ENCODE data around the gene OSBPL6. TPM values are rescaled to one million over a fixed set of nuclear protein-coding genes. Genes with fewer than 3 reads are reported as not detected.

Gene OSBPL6
- total and polyA plus RNA-seq, 10 donors: 0.13 to 2.2 (median 1.4) TPM

DNA sequence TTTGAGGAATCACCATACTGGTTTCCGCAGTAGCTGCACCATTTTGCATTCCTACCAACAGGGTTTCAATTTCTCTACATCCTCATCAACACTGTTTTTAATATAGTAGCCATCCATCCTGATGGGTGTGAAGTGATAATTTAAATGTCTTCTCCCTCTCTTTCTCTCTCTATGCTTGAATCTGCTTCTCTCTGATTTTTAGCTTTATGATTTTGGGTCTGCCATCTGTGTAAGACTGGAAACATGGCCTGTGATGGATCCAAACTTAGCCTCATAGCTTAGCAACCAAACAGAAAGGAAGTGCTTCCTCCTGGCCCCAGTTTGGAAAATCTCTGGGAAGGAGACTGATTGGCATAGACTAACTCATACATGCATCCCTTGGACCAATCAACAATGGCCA is 33.7 kb upstream of the OSBPL6 start:
- TF ChIP-seq POLR2AphosphoS5 (IDR thresholded peaks at IDR 0.05): no peak
- TF ChIP-seq, protein P1, sequence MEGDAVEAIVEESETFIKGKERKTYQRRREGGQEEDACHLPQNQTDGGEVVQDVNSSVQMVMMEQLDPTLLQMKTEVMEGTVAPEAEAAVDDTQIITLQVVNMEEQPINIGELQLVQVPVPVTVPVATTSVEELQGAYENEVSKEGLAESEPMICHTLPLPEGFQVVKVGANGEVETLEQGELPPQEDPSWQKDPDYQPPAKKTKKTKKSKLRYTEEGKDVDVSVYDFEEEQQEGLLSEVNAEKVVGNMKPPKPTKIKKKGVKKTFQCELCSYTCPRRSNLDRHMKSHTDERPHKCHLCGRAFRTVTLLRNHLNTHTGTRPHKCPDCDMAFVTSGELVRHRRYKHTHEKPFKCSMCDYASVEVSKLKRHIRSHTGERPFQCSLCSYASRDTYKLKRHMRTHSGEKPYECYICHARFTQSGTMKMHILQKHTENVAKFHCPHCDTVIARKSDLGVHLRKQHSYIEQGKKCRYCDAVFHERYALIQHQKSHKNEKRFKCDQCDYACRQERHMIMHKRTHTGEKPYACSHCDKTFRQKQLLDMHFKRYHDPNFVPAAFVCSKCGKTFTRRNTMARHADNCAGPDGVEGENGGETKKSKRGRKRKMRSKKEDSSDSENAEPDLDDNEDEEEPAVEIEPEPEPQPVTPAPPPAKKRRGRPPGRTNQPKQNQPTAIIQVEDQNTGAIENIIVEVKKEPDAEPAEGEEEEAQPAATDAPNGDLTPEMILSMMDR (IDR thresholded peaks at IDR 0.05 in 8 of 11, conservative IDR thresholded peaks at IDR 0.05 in 3 of 11): no peak
- 88 to 100% (median 98%) methylated on average over 1 of the region's 1 CpG for WGBS, 5 donors
- Histone ChIP-seq H3K27me3 (replicated peaks in 1 of 7) (no peaks in the 10 kb centered on the region), H3K4me3 (no peak overlapping the region), H3K36me3 (no peaks in the 10 kb centered on the region), H3K9me3 (peaks cover 0 to 4% (median 0%) of the 10 kb centered on the region in 8 donors), H3K27ac (no peak overlapping the region), H3K4me1 (no peaks in the 10 kb centered on the region)
- intact Hi-C loops (cut with DNase I; ENCODE audit: low total_unique reads): no loop called here
- no peak for DNase-seq

DNA sequence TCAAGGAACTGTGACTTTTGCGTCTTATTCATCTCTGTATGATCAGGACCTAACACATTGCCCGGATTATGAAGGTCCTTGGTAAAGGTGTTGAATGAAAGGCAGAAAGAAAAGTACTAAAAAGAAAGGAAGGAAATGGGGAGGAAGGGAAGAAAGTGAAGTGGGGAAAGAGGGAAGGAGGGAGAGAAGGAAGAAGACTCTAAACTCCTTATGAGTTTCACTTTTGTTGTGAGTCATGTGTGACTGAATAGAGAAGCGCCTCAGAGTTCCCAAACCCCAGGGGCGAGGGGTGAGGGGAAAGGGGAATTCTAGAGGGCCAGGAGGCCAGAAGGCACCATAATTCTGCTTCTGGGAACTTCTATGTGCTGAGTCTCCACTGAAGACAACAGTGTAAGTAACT is 30.9 kb upstream of the OSBPL6 start:
- H3K36me3 ChIP-seq: no peaks in the 10 kb centered on the region
- H3K9me3 ChIP-seq: no peaks in the 10 kb centered on the region
- H3K27ac ChIP-seq: no peak overlapping the region
- intact Hi-C loops (cut with DNase I; ENCODE audit: low total_unique reads): no loop called here
- TF ChIP-seq POLR2AphosphoS5 (IDR thresholded peaks at IDR 0.05) (no peak), POLR2A (IDR thresholded peaks at IDR 0.05) (no peak)
- no peaks in the 10 kb centered on the region for H3K27me3 ChIP-seq (replicated peaks in 1 of 7)
- H3K4me1 ChIP-seq: no peaks in the 10 kb centered on the region
- no peak for DNase-seq
- H3K4me3 ChIP-seq: no peak overlapping the region
- WGBS, 5 donors: 42 to 68% (median 60%) methylated on average over 4 of the region's 4 CpGs

DNA sequence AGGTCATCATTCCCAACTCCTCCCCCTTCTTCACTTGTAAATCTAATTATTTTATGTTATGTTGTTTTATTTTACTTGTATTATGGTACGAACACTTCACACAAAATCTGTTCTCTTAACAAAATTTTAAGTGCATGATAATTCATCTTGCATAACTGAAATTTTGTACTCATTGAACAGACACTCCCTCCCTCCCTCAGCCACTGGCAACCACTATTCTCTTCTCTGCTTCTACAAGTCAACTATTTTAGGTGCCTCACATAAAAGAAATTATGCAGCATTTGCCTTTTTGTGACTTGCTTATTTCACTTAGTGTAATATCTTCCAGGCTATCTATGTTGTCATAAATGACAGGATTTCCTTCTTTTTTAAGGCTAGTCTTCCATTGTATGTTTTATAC is 30.4 kb upstream of the OSBPL6 start:
- WGBS, 5 donors: 0 to 87% (median 61%) methylated on average over 1 of the region's 1 CpG
- TF ChIP-seq, protein P1 (IDR thresholded peaks at IDR 0.05 in 8 of 11, conservative IDR thresholded peaks at IDR 0.05 in 3 of 11): no peak
- TF ChIP-seq POLR2A (IDR thresholded peaks at IDR 0.05) (no peak), POLR2AphosphoS5 (IDR thresholded peaks at IDR 0.05) (no peak)
- intact Hi-C loops (cut with DNase I; ENCODE audit: low total_unique reads): no loop called here

DNA sequence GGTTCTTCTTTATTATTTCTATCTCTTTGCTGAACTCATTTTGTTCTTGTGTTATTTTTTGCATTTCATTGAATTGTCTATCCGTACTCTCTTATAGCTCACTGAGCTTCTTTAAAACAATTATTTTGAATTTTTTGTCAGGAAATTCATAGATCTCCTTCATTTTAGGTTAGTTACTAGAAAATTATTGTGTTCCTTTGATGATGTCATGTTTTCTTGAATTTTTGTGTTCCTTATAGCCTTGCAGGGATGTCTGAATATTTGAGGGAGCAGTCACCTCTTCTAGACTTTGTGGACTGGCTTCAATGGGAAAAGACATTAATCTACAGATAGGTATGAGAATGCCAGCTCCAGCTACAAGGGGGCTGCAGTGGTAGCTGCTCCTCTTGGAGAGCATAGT is 20.7 kb upstream of the OSBPL6 start:
- H3K4me3 ChIP-seq: no peak overlapping the region
- no peaks in the 10 kb centered on the region for H3K4me1 ChIP-seq
- 89 to 98% (median 91%) methylated on average over 1 of the region's 1 CpG for WGBS, 5 donors
- TF ChIP-seq POLR2AphosphoS5 (IDR thresholded peaks at IDR 0.05) (no peak), POLR2A (IDR thresholded peaks at IDR 0.05) (no peak)
- TF ChIP-seq, protein P1 (IDR thresholded peaks at IDR 0.05 in 8 of 11, conservative IDR thresholded peaks at IDR 0.05 in 3 of 11): no peak
- H3K27me3 ChIP-seq (replicated peaks in 1 of 7): peaks cover 0 to 11% (median 0%) of the 10 kb centered on the region in 7 donors
- DNase-seq: no peak
- no peaks in the 10 kb centered on the region for H3K36me3 ChIP-seq
- peaks cover 0 to 5% (median 0%) of the 10 kb centered on the region in 8 donors for H3K9me3 ChIP-seq
- H3K27ac ChIP-seq: no peak overlapping the region
- intact Hi-C loops (cut with DNase I; ENCODE audit: low total_unique reads): no loop called here

More for the DNA sequence above, 30.4 kb upstream of the OSBPL6 start:
- Histone ChIP-seq H3K36me3 (no peaks in the 10 kb centered on the region), H3K4me1 (no peaks in the 10 kb centered on the region), H3K4me3 (no peak overlapping the region), H3K9me3 (no peaks in the 10 kb centered on the region), H3K27me3 (replicated peaks in 1 of 7) (no peaks in the 10 kb centered on the region), H3K27ac (no peak overlapping the region)
- DNase-seq: no peak
